ENCODE measurements around the gene CKAP4. TPM values are rescaled to one million over a fixed set of nuclear protein-coding genes. Genes with fewer than 3 reads are reported as not detected.

CKAP4 gene
- total RNA-seq, 1 donor from 2014 or later, result 35.0 TPM

GRCh38 chr12:106276032-106276740, 28.4 kb upstream of the CKAP4 start:
- intact Hi-C loops (cut with DNase I), result no loop called here
- no peak for ATAC-seq (ENCODE audit: poor library complexity)
- DNase-seq, result no peak

GRCh38 chr12:106275458-106275857, 27.6 kb upstream of the CKAP4 start:
- DNase-seq, result no peak
- intact Hi-C loops (cut with DNase I), result no loop called here
- ATAC-seq (ENCODE audit: poor library complexity), result no peak

GRCh38 chr12:106274575-106275121, 26.8 kb upstream of the CKAP4 start:
- intact Hi-C loops (cut with DNase I), result no loop called here
- DNase-seq, result no peak
- no peak for ATAC-seq (ENCODE audit: poor library complexity)

- DNase-seq (no peak), ATAC-seq (ENCODE audit: poor library complexity) (no peak)
- intact Hi-C loops (cut with DNase I), result no loop called here
Measured at GRCh38 chr12:106274012-106274411, 26.2 kb upstream of the CKAP4 start.

GRCh38 chr12:106273491-106273890, 25.7 kb upstream of the CKAP4 start:
- intact Hi-C loops (cut with DNase I), result no loop called here
- DNase-seq, result no peak
- ATAC-seq (ENCODE audit: poor library complexity), result no peak

GRCh38 chr12:106271575-106272505, 24.0 kb upstream of the CKAP4 start:
- intact Hi-C loops (cut with DNase I), result no loop called here
- no peak for DNase-seq
- ATAC-seq (ENCODE audit: poor library complexity), result no peak

GRCh38 chr12:106269150-106269771, 21.4 kb upstream of the CKAP4 start:
- DNase-seq (no peak), ATAC-seq (ENCODE audit: poor library complexity) (no peak)
- intact Hi-C loops (cut with DNase I), result no loop called here

GRCh38 chr12:106267535-106267934, 19.7 kb upstream of the CKAP4 start:
- ATAC-seq (ENCODE audit: poor library complexity), result peak; percentile 62
- intact Hi-C loops (cut with DNase I), result no loop called here
- no peak for DNase-seq

- intact Hi-C loops (cut with DNase I), result no loop called here
- ATAC-seq (ENCODE audit: poor library complexity), result no peak
- no peak for DNase-seq
Measured at GRCh38 chr12:106265116-106265515, 17.3 kb upstream of the CKAP4 start.

- DNase-seq (no peak), ATAC-seq (ENCODE audit: poor library complexity) (no peak)
- intact Hi-C loops (cut with DNase I), result no loop called here
Measured at GRCh38 chr12:106258935-106259334, 11.1 kb upstream of the CKAP4 start.

- no peak for ATAC-seq (ENCODE audit: poor library complexity)
- DNase-seq, result no peak
- intact Hi-C loops (cut with DNase I), result no loop called here
Measured at GRCh38 chr12:106258226-106258625, 10.4 kb upstream of the CKAP4 start.

GRCh38 chr12:106256524-106256923, 8.7 kb upstream of the CKAP4 start:
- no peak for DNase-seq
- ATAC-seq (ENCODE audit: poor library complexity), result no peak
- intact Hi-C loops (cut with DNase I), result no loop called here

GRCh38 chr12:106255952-106256351, 8.1 kb upstream of the CKAP4 start:
- no peak for DNase-seq
- intact Hi-C loops (cut with DNase I), result no loop called here

GRCh38 chr12:106255493-106255892, 7.7 kb upstream of the CKAP4 start:
- intact Hi-C loops (cut with DNase I), result no loop called here
- no peak for DNase-seq
- ATAC-seq (ENCODE audit: poor library complexity), result no peak

More at GRCh38 chr12:106255952-106256351, 8.1 kb upstream of the CKAP4 start:
- ATAC-seq (ENCODE audit: poor library complexity), result no peak

GRCh38 chr12:106254724-106255123, 6.9 kb upstream of the CKAP4 start:
- ATAC-seq (ENCODE audit: poor library complexity) (no peak), DNase-seq (no peak)
- intact Hi-C loops (cut with DNase I), result no loop called here

GRCh38 chr12:106251631-106252455, 4.0 kb upstream of the CKAP4 start:
- intact Hi-C loops (cut with DNase I), result no loop called here
- ATAC-seq (ENCODE audit: poor library complexity), result no peak
- DNase-seq, result no peak

GRCh38 chr12:106249411-106250135, 1.8 kb upstream of the CKAP4 start:
- intact Hi-C loops (cut with DNase I), result loop anchor here (10.0 kb wide), 1 partner anchor 55 kb away; the partner anchor contains the start of gene TCP11L2
- ATAC-seq (ENCODE audit: poor library complexity) (no peak), DNase-seq (no peak)

Measured in Right ventricle myocardium superior (tissue), 1 donor.